ENCODE measurements around the gene WAPL. TPM values are rescaled to one million over a fixed set of nuclear protein-coding genes. Genes with fewer than 3 reads are reported as not detected.
A peak's percentile ranks its signal among the peaks of the same experiment; 100 is the strongest.

WAPL gene
- total RNA-seq, 2 donors from 2014 or later, result 24.1 to 38.9 TPM

DNA sequence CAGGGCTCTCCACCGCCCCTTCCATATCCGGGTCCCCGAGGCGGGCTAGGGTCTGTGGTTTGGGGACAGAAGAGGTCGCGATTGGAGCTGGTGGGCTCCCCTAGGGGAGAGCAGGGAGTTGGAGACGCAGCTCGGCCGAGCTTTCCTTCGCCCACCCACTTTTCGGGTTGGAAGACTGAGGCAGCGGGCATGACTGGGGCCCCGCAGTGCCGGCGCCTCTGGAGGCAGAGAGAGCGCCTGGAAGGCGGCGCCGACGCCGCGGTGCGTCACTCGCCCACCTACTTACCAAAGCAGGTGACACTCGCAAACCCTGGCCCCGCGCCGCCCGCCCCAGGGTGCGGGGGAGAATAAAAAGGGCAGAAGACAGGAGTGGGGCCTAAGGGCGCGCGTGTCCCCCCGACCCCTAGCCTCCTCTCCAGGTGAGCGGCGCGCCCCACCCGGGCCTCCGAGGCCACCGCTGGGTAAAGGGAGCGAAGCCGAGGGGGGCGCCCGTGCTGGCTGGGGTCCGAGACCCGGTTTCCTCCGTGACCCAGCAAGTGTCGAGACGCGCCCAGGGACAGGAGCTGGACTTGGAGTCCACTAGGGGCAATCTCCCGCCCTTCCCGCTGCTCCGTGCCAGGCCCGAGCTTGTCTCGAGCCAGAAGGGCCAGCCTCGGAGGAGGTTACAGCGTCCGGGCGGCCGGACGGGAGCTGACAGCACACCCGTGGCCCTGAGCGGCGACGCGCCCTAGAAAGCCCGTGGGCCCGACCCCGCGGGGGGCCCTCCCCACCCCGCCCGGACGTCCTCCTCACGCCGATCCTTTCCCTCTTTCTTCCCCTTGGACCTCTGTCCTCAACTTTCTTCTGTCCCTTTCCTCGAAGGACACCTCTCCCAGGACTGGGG, 120.6 kb downstream of the WAPL start:
- Histone ChIP-seq H3K4me1 (peaks cover 37% of the 10 kb centered on the region), H3K9me3 (no peaks in the 10 kb centered on the region), H3K27ac (peak overlapping the region; percentile 88 to 94 (median 92)), H3K36me3 (replicated peaks in 1 of 2; ENCODE audit: insufficient read depth in 1 of 2, low read depth in 2 of 2) (no peaks in the 10 kb centered on the region), H3K4me3 (peak overlapping the region; percentile 33 to 34), H3K27me3 (no peaks in the 10 kb centered on the region)
- intact Hi-C loops (cut with DNase I), result no loop called here
- WGBS, 2 donors, result 0 to 1% methylated on average over 7 to 76 of the region's 76 CpGs
- DNase-seq, result peak; percentile 65 to 81 (median 74)
- peak; percentile 31 to 52 (median 44) for TF ChIP-seq POLR2A (IDR thresholded peaks at IDR 0.05)
- TF ChIP-seq, protein P1, sequence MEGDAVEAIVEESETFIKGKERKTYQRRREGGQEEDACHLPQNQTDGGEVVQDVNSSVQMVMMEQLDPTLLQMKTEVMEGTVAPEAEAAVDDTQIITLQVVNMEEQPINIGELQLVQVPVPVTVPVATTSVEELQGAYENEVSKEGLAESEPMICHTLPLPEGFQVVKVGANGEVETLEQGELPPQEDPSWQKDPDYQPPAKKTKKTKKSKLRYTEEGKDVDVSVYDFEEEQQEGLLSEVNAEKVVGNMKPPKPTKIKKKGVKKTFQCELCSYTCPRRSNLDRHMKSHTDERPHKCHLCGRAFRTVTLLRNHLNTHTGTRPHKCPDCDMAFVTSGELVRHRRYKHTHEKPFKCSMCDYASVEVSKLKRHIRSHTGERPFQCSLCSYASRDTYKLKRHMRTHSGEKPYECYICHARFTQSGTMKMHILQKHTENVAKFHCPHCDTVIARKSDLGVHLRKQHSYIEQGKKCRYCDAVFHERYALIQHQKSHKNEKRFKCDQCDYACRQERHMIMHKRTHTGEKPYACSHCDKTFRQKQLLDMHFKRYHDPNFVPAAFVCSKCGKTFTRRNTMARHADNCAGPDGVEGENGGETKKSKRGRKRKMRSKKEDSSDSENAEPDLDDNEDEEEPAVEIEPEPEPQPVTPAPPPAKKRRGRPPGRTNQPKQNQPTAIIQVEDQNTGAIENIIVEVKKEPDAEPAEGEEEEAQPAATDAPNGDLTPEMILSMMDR (IDR thresholded peaks at IDR 0.05), result peak in 3 of 7 experiments; percentile 29 to 35 (median 30)
- peak; percentile 47 for ATAC-seq

DNA sequence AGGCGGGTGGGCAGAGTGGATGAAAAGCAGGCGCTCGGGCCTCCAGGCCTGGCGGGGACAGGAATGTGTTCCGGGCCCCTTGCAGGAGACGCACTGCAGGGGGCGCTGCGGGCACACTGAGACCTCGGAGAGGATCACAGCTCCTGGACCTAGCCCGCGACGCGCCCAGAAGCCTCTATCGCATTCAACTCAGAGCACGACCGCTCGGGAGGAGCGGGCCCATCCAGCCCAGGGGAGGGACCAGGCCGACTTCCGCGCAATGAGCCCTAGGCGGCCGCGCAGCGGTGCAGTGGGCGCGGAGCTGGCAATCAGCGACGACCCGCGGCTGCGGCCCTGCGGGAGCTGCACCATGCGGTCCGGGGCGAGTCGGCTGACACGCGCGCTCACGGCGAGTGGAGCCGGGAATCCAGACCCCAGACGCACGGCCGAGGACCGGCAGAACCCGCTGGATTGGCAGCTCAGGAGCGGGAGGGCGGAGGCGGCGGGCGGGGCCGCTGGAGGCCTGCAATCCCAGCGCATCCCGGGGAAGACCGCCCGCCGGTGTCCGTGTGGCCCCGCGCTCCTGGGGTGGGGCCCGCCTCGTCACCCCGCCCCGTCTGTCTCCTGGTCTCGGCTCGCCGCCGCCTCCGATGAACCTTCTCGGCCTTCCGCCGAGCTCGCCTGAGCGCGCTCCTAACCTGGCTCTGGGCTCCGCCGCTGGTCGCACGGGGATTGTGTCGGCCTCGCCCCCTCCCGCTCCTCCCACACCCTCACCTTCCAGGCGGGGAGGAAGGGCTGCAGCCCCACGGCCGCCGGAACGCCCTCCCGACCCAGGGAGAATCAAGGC, 121.5 kb downstream of the WAPL start:
- DNase-seq (peak; percentile 97 to 98 (median 98)), ATAC-seq (peak; percentile 91)
- Histone ChIP-seq H3K27ac (peak overlapping the region; percentile 88 to 94 (median 92)), H3K4me3 (peak overlapping the region; percentile 33 to 34), H3K36me3 (replicated peaks in 1 of 2; ENCODE audit: insufficient read depth in 1 of 2, low read depth in 2 of 2) (no peaks in the 10 kb centered on the region), H3K4me1 (peaks cover 37% of the 10 kb centered on the region), H3K27me3 (no peaks in the 10 kb centered on the region), H3K9me3 (no peaks in the 10 kb centered on the region)
- intact Hi-C loops (cut with DNase I), result no loop called here
- WGBS, 2 donors, result 0 to 1% methylated on average over 19 to 69 of the region's 90 CpGs
- TF ChIP-seq POLR2A (IDR thresholded peaks at IDR 0.05), result peak; percentile 51 to 81 (median 64)
- TF ChIP-seq, protein P1 (IDR thresholded peaks at IDR 0.05), result peak; percentile 93 to 99 (median 98)

DNA sequence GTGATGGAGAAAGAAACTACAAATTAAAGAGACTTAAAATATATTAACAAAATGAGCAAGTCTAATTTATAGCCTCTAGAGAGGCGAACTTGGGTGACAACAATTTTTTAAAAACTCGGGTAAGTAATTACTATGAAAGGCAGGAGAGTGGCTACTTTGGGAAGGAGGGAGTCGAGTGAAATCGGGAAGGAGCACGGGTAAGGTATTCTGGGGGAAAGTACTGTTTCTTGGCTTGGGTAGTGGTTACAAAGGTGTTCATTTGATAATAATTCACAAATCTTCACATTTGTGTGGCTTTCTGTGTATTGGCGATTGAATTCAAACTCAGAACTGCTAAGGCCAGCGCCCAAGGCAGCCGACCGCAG, 122.1 kb downstream of the WAPL start:
- ATAC-seq (no peak), DNase-seq (no peak)
- TF ChIP-seq, protein P1 (IDR thresholded peaks at IDR 0.05), result no peak
- no peak for TF ChIP-seq POLR2A (IDR thresholded peaks at IDR 0.05)
- Histone ChIP-seq H3K4me3 (no peak overlapping the region), H3K27me3 (no peaks in the 10 kb centered on the region), H3K4me1 (peaks cover 37% of the 10 kb centered on the region), H3K27ac (peak overlapping the region; percentile 88 to 94 (median 92)), H3K36me3 (replicated peaks in 1 of 2; ENCODE audit: insufficient read depth in 1 of 2, low read depth in 2 of 2) (no peaks in the 10 kb centered on the region), H3K9me3 (no peaks in the 10 kb centered on the region)
- intact Hi-C loops (cut with DNase I), result no loop called here
- WGBS, 2 donors, result 29 to 36% methylated on average over 9 of the region's 9 CpGs

DNA sequence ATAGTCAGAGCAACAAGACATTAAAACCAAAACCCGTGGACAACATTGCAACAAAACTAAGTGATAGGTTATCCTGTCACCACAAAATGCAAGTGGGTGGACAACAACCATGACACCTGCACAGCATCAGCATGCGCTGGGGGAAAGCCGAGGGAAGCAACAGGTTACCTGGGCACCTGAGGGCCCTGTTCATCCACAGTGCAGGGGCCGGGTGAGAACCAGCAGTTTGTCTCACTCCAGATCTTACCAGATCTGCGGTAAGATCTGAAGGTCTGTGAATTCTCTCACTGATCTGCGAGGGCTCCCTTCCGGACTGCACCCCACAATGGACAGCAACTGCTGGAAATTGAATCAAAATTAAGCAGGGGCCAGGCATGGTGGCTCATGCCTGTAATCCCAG, 124.5 kb downstream of the WAPL start:
- DNase-seq, result no peak
- no peak for ATAC-seq
- peaks cover 24% of the 10 kb centered on the region for H3K4me1 ChIP-seq
- no peaks in the 10 kb centered on the region for H3K9me3 ChIP-seq
- intact Hi-C loops (cut with DNase I), result no loop called here
- H3K4me3 ChIP-seq, result no peak overlapping the region
- 84 to 89% methylated on average over 4 to 7 of the region's 7 CpGs for WGBS, 2 donors
- H3K36me3 ChIP-seq (replicated peaks in 1 of 2; ENCODE audit: insufficient read depth in 1 of 2, low read depth in 2 of 2), result no peaks in the 10 kb centered on the region
- H3K27me3 ChIP-seq, result no peaks in the 10 kb centered on the region
- TF ChIP-seq POLR2A (IDR thresholded peaks at IDR 0.05), result no peak
- TF ChIP-seq, protein P1 (IDR thresholded peaks at IDR 0.05), result no peak
- H3K27ac ChIP-seq, result no peak overlapping the region
